Measurements from ENCODE around the gene KMO.

The KMO gene

GRCh38 chr1:241614572-241614971 is 82.4 kb downstream of the KMO start:
- no peaks in the 10 kb centered on the region for H3K27me3 ChIP-seq (ENCODE audit: control insufficient read depth, insufficient read depth, low read length)
- peaks cover 35% of the 10 kb centered on the region for H3K4me1 ChIP-seq (ENCODE audit: control insufficient read depth, insufficient read depth, low read length)
- no peak overlapping the region for H3K4me3 ChIP-seq (ENCODE audit: low read length)
- no peaks in the 10 kb centered on the region for H3K36me3 ChIP-seq (ENCODE audit: insufficient read depth, low read length)
- H3K9ac ChIP-seq (ENCODE audit: low read depth, low read length) = no peak overlapping the region
- no peak overlapping the region for H3K4me2 ChIP-seq (ENCODE audit: low read length)
- no peaks in the 10 kb centered on the region for H3K9me3 ChIP-seq (replicated peaks; ENCODE audit: low read length)

- no peaks in the 10 kb centered on the region for H3K9me3 ChIP-seq (replicated peaks; ENCODE audit: low read length)
- no peak overlapping the region for H3K4me3 ChIP-seq (ENCODE audit: low read length)
- no peaks in the 10 kb centered on the region for H3K36me3 ChIP-seq (ENCODE audit: insufficient read depth, low read length)
- no peaks in the 10 kb centered on the region for H3K27me3 ChIP-seq (ENCODE audit: control insufficient read depth, insufficient read depth, low read length)
- peak overlapping the region; percentile 17 for H3K4me2 ChIP-seq (ENCODE audit: low read length)
- peaks cover 28% of the 10 kb centered on the region for H3K4me1 ChIP-seq (ENCODE audit: control insufficient read depth, insufficient read depth, low read length)
- H3K9ac ChIP-seq (ENCODE audit: low read depth, low read length) = no peak overlapping the region
Measured at GRCh38 chr1:241615043-241615974, 83.1 kb downstream of the KMO start.

GRCh38 chr1:241617426-241617825 is 85.2 kb downstream of the KMO start:
- H3K4me3 ChIP-seq (ENCODE audit: low read length) = no peak overlapping the region
- no peak overlapping the region for H3K4me2 ChIP-seq (ENCODE audit: low read length)
- no peak overlapping the region for H3K9ac ChIP-seq (ENCODE audit: low read depth, low read length)
- no peaks in the 10 kb centered on the region for H3K9me3 ChIP-seq (replicated peaks; ENCODE audit: low read length)
- H3K36me3 ChIP-seq (ENCODE audit: insufficient read depth, low read length) = no peaks in the 10 kb centered on the region
- no peaks in the 10 kb centered on the region for H3K27me3 ChIP-seq (ENCODE audit: control insufficient read depth, insufficient read depth, low read length)
- peaks cover 20% of the 10 kb centered on the region for H3K4me1 ChIP-seq (ENCODE audit: control insufficient read depth, insufficient read depth, low read length)

GRCh38 chr1:241622669-241623068 is 90.5 kb downstream of the KMO start:
- Histone ChIP-seq H3K4me3 (ENCODE audit: low read length) (no peak overlapping the region), H3K4me2 (ENCODE audit: low read length) (no peak overlapping the region), H3K4me1 (ENCODE audit: control insufficient read depth, insufficient read depth, low read length) (peaks cover 1% of the 10 kb centered on the region), H3K9me3 (replicated peaks; ENCODE audit: low read length) (no peaks in the 10 kb centered on the region), H3K27me3 (ENCODE audit: control insufficient read depth, insufficient read depth, low read length) (no peaks in the 10 kb centered on the region), H3K36me3 (ENCODE audit: insufficient read depth, low read length) (no peaks in the 10 kb centered on the region), H3K9ac (ENCODE audit: low read depth, low read length) (no peak overlapping the region)

- Histone ChIP-seq H3K36me3 (ENCODE audit: insufficient read depth, low read length) (no peaks in the 10 kb centered on the region), H3K4me2 (ENCODE audit: low read length) (no peak overlapping the region), H3K9ac (ENCODE audit: low read depth, low read length) (no peak overlapping the region), H3K4me3 (ENCODE audit: low read length) (no peak overlapping the region), H3K27me3 (ENCODE audit: control insufficient read depth, insufficient read depth, low read length) (no peaks in the 10 kb centered on the region), H3K9me3 (replicated peaks; ENCODE audit: low read length) (no peaks in the 10 kb centered on the region), H3K4me1 (ENCODE audit: control insufficient read depth, insufficient read depth, low read length) (peaks cover 6% of the 10 kb centered on the region)
Measured at GRCh38 chr1:241624935-241625334, 92.8 kb downstream of the KMO start.

GRCh38 chr1:241627453-241628259 is 95.5 kb downstream of the KMO start:
- Histone ChIP-seq H3K36me3 (ENCODE audit: insufficient read depth, low read length) (no peaks in the 10 kb centered on the region), H3K4me3 (ENCODE audit: low read length) (no peak overlapping the region), H3K4me2 (ENCODE audit: low read length) (no peak overlapping the region), H3K9ac (ENCODE audit: low read depth, low read length) (peak overlapping the region; percentile 14), H3K4me1 (ENCODE audit: control insufficient read depth, insufficient read depth, low read length) (peaks cover 6% of the 10 kb centered on the region), H3K9me3 (replicated peaks; ENCODE audit: low read length) (no peaks in the 10 kb centered on the region), H3K27me3 (ENCODE audit: control insufficient read depth, insufficient read depth, low read length) (no peaks in the 10 kb centered on the region)

GRCh38 chr1:241630005-241630404 is 97.8 kb downstream of the KMO start:
- H3K4me1 ChIP-seq (ENCODE audit: control insufficient read depth, insufficient read depth, low read length) = peaks cover 6% of the 10 kb centered on the region
- no peak overlapping the region for H3K4me2 ChIP-seq (ENCODE audit: low read length)
- no peak overlapping the region for H3K9ac ChIP-seq (ENCODE audit: low read depth, low read length)
- H3K9me3 ChIP-seq (replicated peaks; ENCODE audit: low read length) = no peaks in the 10 kb centered on the region
- no peak overlapping the region for H3K4me3 ChIP-seq (ENCODE audit: low read length)
- H3K27me3 ChIP-seq (ENCODE audit: control insufficient read depth, insufficient read depth, low read length) = no peaks in the 10 kb centered on the region
- H3K36me3 ChIP-seq (ENCODE audit: insufficient read depth, low read length) = peaks cover 6% of the 10 kb centered on the region

- Histone ChIP-seq H3K4me2 (ENCODE audit: low read length) (no peak overlapping the region), H3K4me3 (ENCODE audit: low read length) (no peak overlapping the region), H3K9me3 (replicated peaks; ENCODE audit: low read length) (no peaks in the 10 kb centered on the region), H3K9ac (ENCODE audit: low read depth, low read length) (no peak overlapping the region), H3K36me3 (ENCODE audit: insufficient read depth, low read length) (peaks cover 11% of the 10 kb centered on the region), H3K27me3 (ENCODE audit: control insufficient read depth, insufficient read depth, low read length) (no peaks in the 10 kb centered on the region), H3K4me1 (ENCODE audit: control insufficient read depth, insufficient read depth, low read length) (peaks cover 6% of the 10 kb centered on the region)
Measured at GRCh38 chr1:241630476-241630875, 98.3 kb downstream of the KMO start.

GRCh38 chr1:241630899-241631298 is 98.7 kb downstream of the KMO start:
- no peak overlapping the region for H3K4me3 ChIP-seq (ENCODE audit: low read length)

GRCh38 chr1:241631674-241632073 is 99.5 kb downstream of the KMO start:
- H3K9ac ChIP-seq (ENCODE audit: low read depth, low read length) = no peak overlapping the region
- no peak overlapping the region for H3K4me3 ChIP-seq (ENCODE audit: low read length)
- no peaks in the 10 kb centered on the region for H3K27me3 ChIP-seq (ENCODE audit: control insufficient read depth, insufficient read depth, low read length)
- no peak overlapping the region for H3K4me2 ChIP-seq (ENCODE audit: low read length)
- peaks cover 15% of the 10 kb centered on the region for H3K36me3 ChIP-seq (ENCODE audit: insufficient read depth, low read length)
- H3K9me3 ChIP-seq (replicated peaks; ENCODE audit: low read length) = no peaks in the 10 kb centered on the region
- peaks cover 7% of the 10 kb centered on the region for H3K4me1 ChIP-seq (ENCODE audit: control insufficient read depth, insufficient read depth, low read length)

More at GRCh38 chr1:241630899-241631298, 98.7 kb downstream of the KMO start:
- no peak overlapping the region for H3K9ac ChIP-seq (ENCODE audit: low read depth, low read length)
- no peak overlapping the region for H3K4me2 ChIP-seq (ENCODE audit: low read length)
- no peaks in the 10 kb centered on the region for H3K27me3 ChIP-seq (ENCODE audit: control insufficient read depth, insufficient read depth, low read length)
- peaks cover 15% of the 10 kb centered on the region for H3K36me3 ChIP-seq (ENCODE audit: insufficient read depth, low read length)
- no peaks in the 10 kb centered on the region for H3K9me3 ChIP-seq (replicated peaks; ENCODE audit: low read length)
- H3K4me1 ChIP-seq (ENCODE audit: control insufficient read depth, insufficient read depth, low read length) = peaks cover 6% of the 10 kb centered on the region

- Histone ChIP-seq H3K36me3 (ENCODE audit: insufficient read depth, low read length) (peaks cover 15% of the 10 kb centered on the region), H3K9me3 (replicated peaks; ENCODE audit: low read length) (no peaks in the 10 kb centered on the region), H3K4me3 (ENCODE audit: low read length) (no peak overlapping the region), H3K4me2 (ENCODE audit: low read length) (no peak overlapping the region), H3K4me1 (ENCODE audit: control insufficient read depth, insufficient read depth, low read length) (peaks cover 16% of the 10 kb centered on the region), H3K27me3 (ENCODE audit: control insufficient read depth, insufficient read depth, low read length) (no peaks in the 10 kb centered on the region), H3K9ac (ENCODE audit: low read depth, low read length) (no peak overlapping the region)
Measured at GRCh38 chr1:241632987-241633386, 100.8 kb downstream of the KMO start.
